Gastroesophageal sphincter (tissue), 3 donors: ENCODE measurements around the gene AFAP1.

ENCODE experiments used
- POLR2A ChIP-seq, 2 donors: fragments of 450-650 bp; IDR thresholded peaks; one replicate each; pipeline ENCODE4 v1.6.1; 2017; ENCODE audit warnings: antibody characterized with exemption in 2 of 2, mild to moderate bottlenecking in 2 of 2, moderate library complexity in 1 of 2
- TF ChIP-seq, protein P1 (sequence below), 4 experiments: fragments of 200-600 bp in 2 of 4; fragments of 450-650 bp in 2 of 4; sonication (generic) in 1 of 4; IDR thresholded peaks; one replicate each; pipeline ENCODE4 v1.5.1; 2017 to 2019; ENCODE audit warnings: antibody characterized with exemption in 4 of 4, mild to moderate bottlenecking in 2 of 4, moderate library complexity in 2 of 4

DNA sequence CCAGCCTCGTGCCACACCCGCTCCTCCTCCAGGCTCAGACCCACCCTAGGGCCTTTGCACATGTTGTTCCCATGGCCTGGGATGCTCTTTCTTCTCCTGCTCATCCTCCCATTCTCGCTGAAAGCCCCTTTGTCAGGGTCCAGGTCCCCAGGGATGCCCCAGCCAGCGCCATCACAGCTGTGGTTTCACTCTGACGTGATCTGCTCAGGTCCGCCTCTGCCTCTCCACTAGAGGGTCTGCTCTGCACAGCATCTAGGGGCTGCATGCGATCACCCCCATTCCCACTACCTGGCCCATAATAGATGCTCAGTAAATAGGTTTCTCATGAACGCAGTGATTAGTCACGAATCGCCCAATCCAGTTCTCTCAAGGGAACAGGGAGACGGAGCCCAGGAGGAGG is 222.5 kb downstream of the AFAP1 start:
- TF ChIP-seq, protein P1, sequence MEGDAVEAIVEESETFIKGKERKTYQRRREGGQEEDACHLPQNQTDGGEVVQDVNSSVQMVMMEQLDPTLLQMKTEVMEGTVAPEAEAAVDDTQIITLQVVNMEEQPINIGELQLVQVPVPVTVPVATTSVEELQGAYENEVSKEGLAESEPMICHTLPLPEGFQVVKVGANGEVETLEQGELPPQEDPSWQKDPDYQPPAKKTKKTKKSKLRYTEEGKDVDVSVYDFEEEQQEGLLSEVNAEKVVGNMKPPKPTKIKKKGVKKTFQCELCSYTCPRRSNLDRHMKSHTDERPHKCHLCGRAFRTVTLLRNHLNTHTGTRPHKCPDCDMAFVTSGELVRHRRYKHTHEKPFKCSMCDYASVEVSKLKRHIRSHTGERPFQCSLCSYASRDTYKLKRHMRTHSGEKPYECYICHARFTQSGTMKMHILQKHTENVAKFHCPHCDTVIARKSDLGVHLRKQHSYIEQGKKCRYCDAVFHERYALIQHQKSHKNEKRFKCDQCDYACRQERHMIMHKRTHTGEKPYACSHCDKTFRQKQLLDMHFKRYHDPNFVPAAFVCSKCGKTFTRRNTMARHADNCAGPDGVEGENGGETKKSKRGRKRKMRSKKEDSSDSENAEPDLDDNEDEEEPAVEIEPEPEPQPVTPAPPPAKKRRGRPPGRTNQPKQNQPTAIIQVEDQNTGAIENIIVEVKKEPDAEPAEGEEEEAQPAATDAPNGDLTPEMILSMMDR (IDR thresholded peaks at IDR 0.05): no peak
- TF ChIP-seq POLR2A (IDR thresholded peaks at IDR 0.05): no peak
